GM20431 (cell line): Measurements from ENCODE around the gene FBXW9.

Experiments
- in situ Hi-C: fragments of 300-500 bp; cut with MseI, MboI; formaldehyde crosslinking; loops from one replicate; pipeline ENCODE4 v1.15.0; 2020; ENCODE audit warnings: low sequenced_read_pairs; ENCODE audit not compliant: unreplicated experiment

FBXW9 gene

GRCh38 chr19:12687496-12688196 is 8.8 kb downstream of the FBXW9 start, which contains the start of gene GNG14:
Gene GNG14 (plus strand): TSS chr19:12687998. CDS start chr19:12688049, 51 bp downstream.
- in situ Hi-C loops = no loop called here

GRCh38 chr19:12685831-12686230 is 10.6 kb downstream of the FBXW9 start:
- in situ Hi-C loops = no loop called here

- in situ Hi-C loops = no loop called here
Observed at GRCh38 chr19:12681074-12681987, 15.1 kb downstream of the FBXW9 start, which contains the start of gene DHPS. Gene DHPS (minus strand): TSS chr19:12681880. CDS start chr19:12681766, 114 bp downstream.

GRCh38 chr19:12680034-12680433 is 16.4 kb downstream of the FBXW9 start:
- in situ Hi-C loops = no loop called here

GRCh38 chr19:12678039-12678438 is 18.4 kb downstream of the FBXW9 start:
- in situ Hi-C loops = loop anchor here (10.0 kb wide), 1 partner anchor 113 kb away; no protein-coding TSS in a partner anchor

GRCh38 chr19:12676928-12677327 is 19.5 kb downstream of the FBXW9 start:
- in situ Hi-C loops = loop anchor here (10.0 kb wide), 1 partner anchor 112 kb away; no protein-coding TSS in a partner anchor

- in situ Hi-C loops = loop anchor here (10.0 kb wide), 1 partner anchor 112 kb away; no protein-coding TSS in a partner anchor
Observed at GRCh38 chr19:12676384-12676792, 20.0 kb downstream of the FBXW9 start.

GRCh38 chr19:12675940-12676339 is 20.5 kb downstream of the FBXW9 start:
- in situ Hi-C loops = loop anchor here (10.0 kb wide), 1 partner anchor 111 kb away; no protein-coding TSS in a partner anchor

GRCh38 chr19:12675399-12675798 is 21.0 kb downstream of the FBXW9 start:
- in situ Hi-C loops = loop anchor here (10.0 kb wide), 1 partner anchor 111 kb away; no protein-coding TSS in a partner anchor

- in situ Hi-C loops = loop anchor here (10.0 kb wide), 1 partner anchor 108 kb away; no protein-coding TSS in a partner anchor
Observed at GRCh38 chr19:12672744-12673143, 23.7 kb downstream of the FBXW9 start.

- in situ Hi-C loops = loop anchor here (10.0 kb wide), 1 partner anchor 106 kb away; no protein-coding TSS in a partner anchor
Observed at GRCh38 chr19:12670159-12670928, 26.1 kb downstream of the FBXW9 start.

- in situ Hi-C loops = loop anchor here (10.0 kb wide), 1 partner anchor 105 kb away; no protein-coding TSS in a partner anchor
Observed at GRCh38 chr19:12669270-12670158, 26.9 kb downstream of the FBXW9 start.

GRCh38 chr19:12668932-12669269 is 27.5 kb downstream of the FBXW9 start:
- in situ Hi-C loops = no loop called here

- in situ Hi-C loops = no loop called here
Observed at GRCh38 chr19:12668346-12668745, 28.1 kb downstream of the FBXW9 start.

GRCh38 chr19:12667731-12668302 is 28.6 kb downstream of the FBXW9 start:
- in situ Hi-C loops = no loop called here

GRCh38 chr19:12666265-12667048 is 30.0 kb downstream of the FBXW9 start, which contains the start of the genes MAN2B1 and WDR83:
Gene MAN2B1 (minus strand): TSS chr19:12666742. CDS start chr19:12666701, 41 bp downstream.
Gene WDR83 (plus strand): TSS chr19:12666807. CDS start chr19:12669791, 2,984 bp downstream.
- in situ Hi-C loops = no loop called here

- in situ Hi-C loops = no loop called here
Observed at GRCh38 chr19:12665671-12666264, 30.7 kb downstream of the FBXW9 start.
